Stomach (tissue), 4 donors: ENCODE data around the gene RAB43.

Experiments used
- EP300 ChIP-seq: sonication (generic); formaldehyde crosslinking; IDR thresholded peaks from one replicate; pipeline ENCODE4 v1.6.1; 2017; ENCODE audit warnings: antibody characterized with exemption
- POLR2A ChIP-seq, 4 donors: fragments of 450-650 bp; IDR thresholded peaks; one replicate each; pipeline ENCODE4 v1.6.1; 2016; ENCODE audit warnings: antibody characterized with exemption in 4 of 4, control low read depth in 2 of 4, mild to moderate bottlenecking in 1 of 4, moderate library complexity in 1 of 4
- POLR2AphosphoS5 ChIP-seq, 3 donors: sonication (generic); formaldehyde crosslinking; IDR thresholded peaks; one replicate each; pipeline ENCODE4 v1.6.1; 2016; ENCODE audit warnings: antibody characterized with exemption in 3 of 3
- TF ChIP-seq, protein P1 (sequence below), 7 experiments: fragments of 450-650 bp in 4 of 7; fragments of 200-600 bp in 3 of 7; sonication (generic) in 3 of 7; IDR thresholded peaks; one replicate each; pipeline ENCODE4 v1.5.1; 2016 to 2019; ENCODE audit warnings: antibody characterized with exemption in 7 of 7, control low read depth in 2 of 7, mild to moderate bottlenecking in 1 of 7

- TF ChIP-seq, protein P1, sequence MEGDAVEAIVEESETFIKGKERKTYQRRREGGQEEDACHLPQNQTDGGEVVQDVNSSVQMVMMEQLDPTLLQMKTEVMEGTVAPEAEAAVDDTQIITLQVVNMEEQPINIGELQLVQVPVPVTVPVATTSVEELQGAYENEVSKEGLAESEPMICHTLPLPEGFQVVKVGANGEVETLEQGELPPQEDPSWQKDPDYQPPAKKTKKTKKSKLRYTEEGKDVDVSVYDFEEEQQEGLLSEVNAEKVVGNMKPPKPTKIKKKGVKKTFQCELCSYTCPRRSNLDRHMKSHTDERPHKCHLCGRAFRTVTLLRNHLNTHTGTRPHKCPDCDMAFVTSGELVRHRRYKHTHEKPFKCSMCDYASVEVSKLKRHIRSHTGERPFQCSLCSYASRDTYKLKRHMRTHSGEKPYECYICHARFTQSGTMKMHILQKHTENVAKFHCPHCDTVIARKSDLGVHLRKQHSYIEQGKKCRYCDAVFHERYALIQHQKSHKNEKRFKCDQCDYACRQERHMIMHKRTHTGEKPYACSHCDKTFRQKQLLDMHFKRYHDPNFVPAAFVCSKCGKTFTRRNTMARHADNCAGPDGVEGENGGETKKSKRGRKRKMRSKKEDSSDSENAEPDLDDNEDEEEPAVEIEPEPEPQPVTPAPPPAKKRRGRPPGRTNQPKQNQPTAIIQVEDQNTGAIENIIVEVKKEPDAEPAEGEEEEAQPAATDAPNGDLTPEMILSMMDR (IDR thresholded peaks at IDR 0.05) = no peak
- TF ChIP-seq POLR2A (IDR thresholded peaks at IDR 0.05) = no peak
- TF ChIP-seq POLR2AphosphoS5 (IDR thresholded peaks at IDR 0.05) = no peak
- no peak for TF ChIP-seq EP300
These were observed 68.9 kb downstream of the RAB43 start for GRCh38 chr3:129052675-129053074.
